Measurements from ENCODE around the gene AOX1.
"Not testable (repeated sequence)": the region's sequence is repeated elsewhere in the genome, so short reads cannot be mapped to it uniquely, and the experiment has no call there.

The AOX1 gene

DNA sequence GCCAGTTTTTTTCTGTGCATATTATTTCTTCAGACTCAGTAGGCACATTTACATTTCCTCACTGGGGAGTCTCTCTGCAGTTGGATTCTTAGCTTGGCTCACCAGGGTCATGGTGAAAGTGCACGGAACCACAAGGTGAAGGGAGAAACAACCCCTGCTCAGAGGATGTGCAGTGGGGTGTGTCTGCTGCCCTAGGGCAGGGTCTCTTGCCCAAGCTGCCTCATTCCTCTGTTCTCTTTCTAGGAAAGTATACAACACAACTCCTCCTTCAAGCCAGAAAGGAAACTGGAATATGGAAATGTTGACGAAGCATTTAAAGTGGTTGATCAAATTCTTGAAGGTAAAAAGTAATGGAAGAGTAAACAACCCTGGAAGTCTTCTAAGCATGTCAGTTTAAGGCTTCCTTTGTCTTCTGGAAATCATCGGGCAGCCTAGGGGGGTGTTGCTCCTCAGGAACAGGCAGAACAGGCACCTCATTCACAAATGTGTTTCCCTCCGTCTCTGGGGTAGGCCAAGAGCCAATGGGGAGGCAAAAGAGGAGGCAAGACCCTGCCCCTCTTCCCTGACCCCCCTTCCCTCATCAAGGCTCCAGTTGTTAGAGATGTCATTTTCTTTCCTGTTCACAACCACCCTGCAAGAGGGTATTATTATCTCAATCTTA is 41.4 kb downstream of the AOX1 start:
- no peak for ATAC-seq (ENCODE audit: insufficient read depth, low read depth)

DNA sequence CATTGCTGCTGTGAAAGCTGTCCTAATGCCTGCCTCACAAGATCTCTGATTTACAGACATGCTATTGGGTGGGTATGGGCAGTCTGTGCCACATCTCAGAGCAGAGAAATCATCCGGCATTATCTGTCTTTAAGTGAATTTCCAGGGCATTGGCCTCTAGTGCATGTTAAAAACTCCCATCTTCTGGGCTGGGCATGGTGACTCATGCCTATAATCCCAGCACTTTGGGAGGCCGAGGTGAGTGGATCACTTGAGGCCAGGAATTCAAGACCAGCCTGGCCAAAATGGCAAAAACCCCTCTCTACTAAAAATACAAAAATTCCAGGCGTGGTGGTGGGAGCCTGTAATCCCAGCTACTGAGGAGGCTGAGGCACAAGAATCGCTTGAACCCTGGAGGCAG is 42.6 kb downstream of the AOX1 start:
- H3K4me2 ChIP-seq (ENCODE audit: insufficient read depth, low read length); DNase-seq; H3K36me3 ChIP-seq (ENCODE audit: insufficient read depth, low read length); H3K4me3 ChIP-seq (ENCODE audit: low read depth in 1 of 2, low read length in 2 of 2); H3K9ac ChIP-seq (ENCODE audit: low read depth, low read length); H3K79me2 ChIP-seq (ENCODE audit: insufficient read depth, low read length); H3K4me1 ChIP-seq (ENCODE audit: insufficient read depth, low read length); ATAC-seq (ENCODE audit: insufficient read depth, low read depth); H4K20me1 ChIP-seq (ENCODE audit: insufficient read depth, low read length); H3K9me3 ChIP-seq (ENCODE audit: insufficient read depth, low read length, severe bottlenecking); H3K27ac ChIP-seq (ENCODE audit: low read length); H2AFZ ChIP-seq (ENCODE audit: low read depth, low read length): not testable (repeated sequence)
- peaks cover 15% of the 10 kb centered on the region for H3K27me3 ChIP-seq (ENCODE audit: insufficient read depth, low read length, poor library complexity)

More for the DNA sequence above, 41.4 kb downstream of the AOX1 start:
- Histone ChIP-seq H3K9me3 (ENCODE audit: insufficient read depth, low read length, severe bottlenecking) (no peaks in the 10 kb centered on the region), H3K4me3 (ENCODE audit: low read depth in 1 of 2, low read length in 2 of 2) (no peak overlapping the region), H4K20me1 (ENCODE audit: insufficient read depth, low read length) (no peaks in the 10 kb centered on the region), H3K27me3 (ENCODE audit: insufficient read depth, low read length, poor library complexity) (peaks cover 15% of the 10 kb centered on the region), H3K27ac (ENCODE audit: low read length) (no peak overlapping the region), H2AFZ (ENCODE audit: low read depth, low read length) (no peak overlapping the region), H3K79me2 (ENCODE audit: insufficient read depth, low read length) (no peaks in the 10 kb centered on the region), H3K4me1 (ENCODE audit: insufficient read depth, low read length) (no peaks in the 10 kb centered on the region), H3K4me2 (ENCODE audit: insufficient read depth, low read length) (no peak overlapping the region), H3K9ac (ENCODE audit: low read depth, low read length) (no peak overlapping the region), H3K36me3 (ENCODE audit: insufficient read depth, low read length) (no peaks in the 10 kb centered on the region)
- no peak for DNase-seq
- TF ChIP-seq EZH2 (IDR thresholded peaks at IDR 0.05; ENCODE audit: borderline replicate concordance, low read depth, low read length, severe bottlenecking): no peak
- TF ChIP-seq, protein P1, sequence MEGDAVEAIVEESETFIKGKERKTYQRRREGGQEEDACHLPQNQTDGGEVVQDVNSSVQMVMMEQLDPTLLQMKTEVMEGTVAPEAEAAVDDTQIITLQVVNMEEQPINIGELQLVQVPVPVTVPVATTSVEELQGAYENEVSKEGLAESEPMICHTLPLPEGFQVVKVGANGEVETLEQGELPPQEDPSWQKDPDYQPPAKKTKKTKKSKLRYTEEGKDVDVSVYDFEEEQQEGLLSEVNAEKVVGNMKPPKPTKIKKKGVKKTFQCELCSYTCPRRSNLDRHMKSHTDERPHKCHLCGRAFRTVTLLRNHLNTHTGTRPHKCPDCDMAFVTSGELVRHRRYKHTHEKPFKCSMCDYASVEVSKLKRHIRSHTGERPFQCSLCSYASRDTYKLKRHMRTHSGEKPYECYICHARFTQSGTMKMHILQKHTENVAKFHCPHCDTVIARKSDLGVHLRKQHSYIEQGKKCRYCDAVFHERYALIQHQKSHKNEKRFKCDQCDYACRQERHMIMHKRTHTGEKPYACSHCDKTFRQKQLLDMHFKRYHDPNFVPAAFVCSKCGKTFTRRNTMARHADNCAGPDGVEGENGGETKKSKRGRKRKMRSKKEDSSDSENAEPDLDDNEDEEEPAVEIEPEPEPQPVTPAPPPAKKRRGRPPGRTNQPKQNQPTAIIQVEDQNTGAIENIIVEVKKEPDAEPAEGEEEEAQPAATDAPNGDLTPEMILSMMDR (IDR thresholded peaks at IDR 0.05; ENCODE audit: borderline replicate concordance, extremely low read depth, low read length, poor library complexity, severe bottlenecking): no peak

DNA sequence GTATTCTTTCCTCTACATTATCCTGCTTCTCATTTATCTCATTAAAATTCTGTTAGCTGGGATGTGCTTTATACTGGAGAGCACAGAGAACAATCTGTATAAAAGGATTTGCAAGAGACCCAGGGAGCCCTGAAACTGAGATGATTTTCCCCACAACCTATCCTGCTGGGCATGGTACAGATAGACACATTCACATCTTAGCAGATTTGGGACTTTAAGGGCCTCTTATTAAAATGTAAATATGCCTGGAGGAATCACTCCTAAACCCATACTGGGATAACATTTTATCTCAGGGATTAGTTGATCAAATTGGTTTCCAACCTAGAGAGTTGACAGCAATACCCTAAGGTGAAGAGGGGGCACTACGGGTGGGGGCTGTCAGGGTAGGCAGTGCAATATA is 45.5 kb downstream of the AOX1 start:
- Histone ChIP-seq H2AFZ (ENCODE audit: low read depth, low read length) (no peak overlapping the region), H3K27ac (ENCODE audit: low read length) (no peak overlapping the region), H3K9me3 (ENCODE audit: insufficient read depth, low read length, severe bottlenecking) (no peaks in the 10 kb centered on the region), H3K4me3 (ENCODE audit: low read depth in 1 of 2, low read length in 2 of 2) (no peak overlapping the region), H3K4me2 (ENCODE audit: insufficient read depth, low read length) (no peak overlapping the region), H3K27me3 (ENCODE audit: insufficient read depth, low read length, poor library complexity) (peaks cover 15% of the 10 kb centered on the region), H3K4me1 (ENCODE audit: insufficient read depth, low read length) (no peaks in the 10 kb centered on the region), H3K79me2 (ENCODE audit: insufficient read depth, low read length) (no peaks in the 10 kb centered on the region), H3K36me3 (ENCODE audit: insufficient read depth, low read length) (no peaks in the 10 kb centered on the region), H4K20me1 (ENCODE audit: insufficient read depth, low read length) (no peaks in the 10 kb centered on the region), H3K9ac (ENCODE audit: low read depth, low read length) (no peak overlapping the region)
- no peak for DNase-seq
- TF ChIP-seq, protein P1 (IDR thresholded peaks at IDR 0.05; ENCODE audit: borderline replicate concordance, extremely low read depth, low read length, poor library complexity, severe bottlenecking): no peak
- ATAC-seq (ENCODE audit: insufficient read depth, low read depth): no peak

DNA sequence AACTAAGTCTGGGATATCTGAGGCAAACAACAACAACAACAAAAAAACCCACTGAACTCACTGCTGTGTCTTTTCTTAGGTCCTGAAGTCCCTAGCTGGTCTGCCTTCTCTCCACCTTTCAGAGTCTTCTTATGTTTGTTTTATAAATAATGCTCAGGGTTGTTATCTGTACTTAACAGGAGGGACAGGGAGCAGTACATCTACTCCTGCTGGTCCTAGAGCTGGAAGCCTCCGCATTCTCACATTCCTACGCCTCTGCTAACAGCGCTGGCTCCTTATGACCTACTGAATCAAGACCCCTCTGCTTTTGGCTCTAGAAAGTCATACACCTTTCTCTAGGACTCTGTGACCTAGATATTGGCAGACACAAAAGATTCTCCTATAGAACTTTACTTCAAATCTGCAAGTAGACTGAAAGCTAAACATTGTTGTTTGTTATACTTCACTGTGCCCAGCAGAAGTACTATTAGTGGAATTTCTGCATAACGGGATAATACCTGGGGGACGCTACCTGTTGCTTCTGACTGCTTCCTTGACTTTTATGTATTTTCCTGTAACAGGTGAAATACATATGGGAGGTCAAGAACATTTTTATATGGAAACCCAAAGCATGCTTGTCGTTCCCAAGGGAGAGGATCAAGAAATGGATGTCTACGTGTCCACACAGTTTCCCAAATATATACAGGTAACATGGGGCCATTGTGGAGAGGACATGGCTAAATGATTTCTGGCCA is 48.6 kb downstream of the AOX1 start:
- H3K27ac ChIP-seq (ENCODE audit: low read length): no peak overlapping the region
- H3K4me3 ChIP-seq (ENCODE audit: low read depth in 1 of 2, low read length in 2 of 2): no peak overlapping the region
- no peak overlapping the region for H3K9ac ChIP-seq (ENCODE audit: low read depth, low read length)
- DNase-seq (no peak), ATAC-seq (ENCODE audit: insufficient read depth, low read depth) (no peak)
- no peaks in the 10 kb centered on the region for H3K9me3 ChIP-seq (ENCODE audit: insufficient read depth, low read length, severe bottlenecking)
- peaks cover 9% of the 10 kb centered on the region for H3K27me3 ChIP-seq (ENCODE audit: insufficient read depth, low read length, poor library complexity)
- TF ChIP-seq, protein P1 (IDR thresholded peaks at IDR 0.05; ENCODE audit: borderline replicate concordance, extremely low read depth, low read length, poor library complexity, severe bottlenecking): no peak
- no peak for TF ChIP-seq EZH2 (IDR thresholded peaks at IDR 0.05; ENCODE audit: borderline replicate concordance, low read depth, low read length, severe bottlenecking)
- H3K36me3 ChIP-seq (ENCODE audit: insufficient read depth, low read length): no peaks in the 10 kb centered on the region
- H2AFZ ChIP-seq (ENCODE audit: low read depth, low read length): no peak overlapping the region
- H4K20me1 ChIP-seq (ENCODE audit: insufficient read depth, low read length): no peaks in the 10 kb centered on the region
- no peaks in the 10 kb centered on the region for H3K79me2 ChIP-seq (ENCODE audit: insufficient read depth, low read length)
- H3K4me2 ChIP-seq (ENCODE audit: insufficient read depth, low read length): no peak overlapping the region
- H3K4me1 ChIP-seq (ENCODE audit: insufficient read depth, low read length): no peaks in the 10 kb centered on the region

Data from DND-41 (cell line).